OCI-LY7 (cell line): ENCODE data around the gene MSRB1. TPM values are rescaled to one million over a fixed set of nuclear protein-coding genes. Genes with fewer than 3 reads are reported as not detected.

Experiments
- BruUV-seq: library from RNA; stranded (reverse); fragments of 400-500 nt; replicated peaks from 2 replicates; lab custom pipeline; 2021; lab: Mats Ljungman, UMichigan
- CTCF ChIA-PET: fragments of 300-600 bp; sonication (Branson Sonifier 250); formaldehyde crosslinking; loops from one replicate; lab custom pipeline; 2022; ENCODE audit warnings: antibody characterized with exemption; ENCODE audit not compliant: unreplicated experiment; lab: Charles Lee
- POLR2A ChIA-PET: fragments of 300-600 bp; sonication (Branson Sonifier 250); formaldehyde crosslinking; loops from one replicate; lab custom pipeline; 2022; ENCODE audit warnings: antibody characterized with exemption; lab: Charles Lee
- DNase-seq: peaks from one replicate; pipeline ENCODE4 v3.0.0-alpha.2; 2015; ENCODE audit warnings: low spot score
- H2AFZ ChIP-seq: fragments of 200-600 bp; sonication (generic), shearing (Covaris generic); 2 replicates; pipeline ENCODE4 v1.6.1; 2014; ENCODE audit warnings: mild to moderate bottlenecking, antibody characterized with exemption, low read length, moderate library complexity
- H3K27ac ChIP-seq: fragments of 200-600 bp; sonication (generic); 2 replicates; pipeline ENCODE4 v1.5.1; 2014; ENCODE audit warnings: mixed run types, low read depth, mild to moderate bottlenecking, moderate library complexity, low read length, inconsistent platforms; ENCODE audit not compliant: poor library complexity, severe bottlenecking
- H3K36me3 ChIP-seq: fragments of 200-600 bp; sonication (generic); 2 replicates; pipeline ENCODE4 v1.6.1; 2014; ENCODE audit warnings: mild to moderate bottlenecking, antibody characterized with exemption, low read length, moderate library complexity, mixed read lengths; ENCODE audit not compliant: insufficient read depth
- H3K4me1 ChIP-seq: fragments of 200-600 bp; sonication (generic); 2 replicates; pipeline ENCODE4 v1.5.1; 2014; ENCODE audit warnings: mild to moderate bottlenecking, low read length; ENCODE audit not compliant: insufficient read depth, poor library complexity, severe bottlenecking
- H3K4me2 ChIP-seq: fragments of 200-600 bp; sonication (generic); 2 replicates; pipeline ENCODE4 v1.6.1; 2014; ENCODE audit warnings: mild to moderate bottlenecking, low read length
- H3K4me3 ChIP-seq: fragments of 200-600 bp; sonication (generic); 2 replicates; pipeline ENCODE4 v1.5.1; 2014; ENCODE audit warnings: mild to moderate bottlenecking, low read depth, low read length; ENCODE audit not compliant: poor library complexity, severe bottlenecking
- H3K79me2 ChIP-seq: fragments of 200-600 bp; sonication (generic); 2 replicates; pipeline ENCODE4 v1.6.1; 2016; ENCODE audit warnings: low read depth, mild to moderate bottlenecking, low read length, moderate library complexity, mixed read lengths; ENCODE audit not compliant: insufficient read depth
- H3K9me2 ChIP-seq: fragments of 200-600 bp; sonication (generic); 2 replicates; pipeline ENCODE4 v1.6.1; 2016; ENCODE audit warnings: mild to moderate bottlenecking, low read length, mixed read lengths; ENCODE audit not compliant: insufficient read depth
- H3K9me3 ChIP-seq: fragments of 200-600 bp; sonication (generic); 2 replicates; pipeline ENCODE4 v1.6.1; 2014; ENCODE audit warnings: mild to moderate bottlenecking, mixed run types, low read length, mixed read lengths
- H4K20me1 ChIP-seq: fragments of 200-600 bp; sonication (generic); 2 replicates; pipeline ENCODE4 v1.6.1; 2014; ENCODE audit warnings: mild to moderate bottlenecking, antibody characterized with exemption, low read length, moderate library complexity, mixed read lengths; ENCODE audit not compliant: insufficient read depth
- CTCF ChIP-seq: fragments of 200-600 bp; sonication (generic); conservative IDR thresholded peaks from 2 replicates; pipeline ENCODE4 v1.5.1; 2014; ENCODE audit warnings: mild to moderate bottlenecking, antibody characterized with exemption, low read length, moderate library complexity, mixed read lengths
- EZH2phosphoT487 ChIP-seq: fragments of 200-600 bp; sonication (generic); IDR thresholded peaks from 2 replicates; pipeline ENCODE4 v1.6.1; 2018; ENCODE audit warnings: low read depth, borderline replicate concordance, mild to moderate bottlenecking, mixed run types, antibody characterized with exemption, low read length, moderate library complexity, mixed read lengths
- intact Hi-C: fragments of 100-400 bp; cut with micrococcal nuclease; formaldehyde crosslinking; loops from one replicate; pipeline ENCODE4 v1.10.0; 2022; ENCODE audit not compliant: unreplicated experiment
- total RNA-seq, 2 experiments: library from RNA; depleted of rRNA in 1 of 2; stranded (reverse); fragments of >200 nt in 1 of 2; shearing (Covaris generic) in 1 of 2; gene quantifications; 2 replicates each; pipeline ENCODE4 v1.2.3, GENCODE V29; 2014 to 2022

The MSRB1 gene
- total RNA-seq, 2 experiments from 2014 or later = 9.0 to 17.6 TPM

GRCh38 chr16:1991588-1991947 is 48.6 kb upstream of the MSRB1 start:
- Histone ChIP-seq H3K27ac (peak overlapping the region; percentile 50), H3K4me3 (peak overlapping the region; percentile 68), H3K79me2 (no peaks in the 10 kb centered on the region), H3K9me2 (no peaks in the 10 kb centered on the region), H3K9me3 (no peaks in the 10 kb centered on the region), H3K4me1 (peaks cover 36% of the 10 kb centered on the region), H2AFZ (peak overlapping the region; percentile 3; the same call in 1 of the 2 replicates), H4K20me1 (no peaks in the 10 kb centered on the region), H3K36me3 (peaks cover 12% of the 10 kb centered on the region), H3K4me2 (peak overlapping the region; percentile 80)
- TF ChIP-seq CTCF (no peak), EZH2phosphoT487 (no peak)
- TSS peak; percentile 79 for BruUV-seq
- ChIA-PET POLR2A (interaction anchor here (0.9 to 1.0 kb wide), 2 partner anchors 20 to 56 kb away, joined by 3 to 4 read pairs; partner anchors contain the start of genes NTHL1, TBL3 and TSC2), CTCF (interaction anchor here (0.6 kb wide), 1 partner anchor 145 kb away, joined by 3 read pairs; no protein-coding TSS in a partner anchor)
- intact Hi-C loops = no loop called here
- peak; percentile 25 for DNase-seq

- Histone ChIP-seq H3K4me3 (peak overlapping the region; percentile 68), H3K27ac (peak overlapping the region; percentile 50), H3K9me2 (no peaks in the 10 kb centered on the region), H3K4me2 (peak overlapping the region; percentile 80), H3K4me1 (peaks cover 36% of the 10 kb centered on the region), H3K79me2 (no peaks in the 10 kb centered on the region), H3K9me3 (no peaks in the 10 kb centered on the region), H2AFZ (peak overlapping the region; percentile 22; the same call in 1 of the 2 replicates), H3K36me3 (peaks cover 14% of the 10 kb centered on the region), H4K20me1 (no peaks in the 10 kb centered on the region)
- intact Hi-C loops = no loop called here
- BruUV-seq = no TSS peak
- ChIA-PET CTCF (no interaction called here), POLR2A (interaction anchor here (0.6 to 1.0 kb wide), 2 partner anchors 10 to 19 kb away, joined by 3 read pairs; partner anchors contain the start of genes NOXO1 and TBL3)
- TF ChIP-seq CTCF = no peak
- no peak for TF ChIP-seq EZH2phosphoT487
- peak; percentile 79 for DNase-seq
These were observed 48.1 kb upstream of the MSRB1 start for GRCh38 chr16:1991135-1991551.
